NCI-H524 treated with DMSO at 0.1 percent for 48 hours (cell line): Measurements from ENCODE around the gene KCNS1.

Experiments used
- DNase-seq: peaks from one replicate; lab custom pipeline; 2025; lab: John Stamatoyannopoulos, UW

The KCNS1 gene

GRCh38 chr20:45049438-45049837 is 51.5 kb downstream of the KCNS1 start:
- DNase-seq, result no peak

GRCh38 chr20:45047581-45048119 is 53.3 kb downstream of the KCNS1 start:
- DNase-seq, result no peak

- DNase-seq, result no peak
Measured at GRCh38 chr20:45044601-45045000, 56.3 kb downstream of the KCNS1 start.

DNA sequence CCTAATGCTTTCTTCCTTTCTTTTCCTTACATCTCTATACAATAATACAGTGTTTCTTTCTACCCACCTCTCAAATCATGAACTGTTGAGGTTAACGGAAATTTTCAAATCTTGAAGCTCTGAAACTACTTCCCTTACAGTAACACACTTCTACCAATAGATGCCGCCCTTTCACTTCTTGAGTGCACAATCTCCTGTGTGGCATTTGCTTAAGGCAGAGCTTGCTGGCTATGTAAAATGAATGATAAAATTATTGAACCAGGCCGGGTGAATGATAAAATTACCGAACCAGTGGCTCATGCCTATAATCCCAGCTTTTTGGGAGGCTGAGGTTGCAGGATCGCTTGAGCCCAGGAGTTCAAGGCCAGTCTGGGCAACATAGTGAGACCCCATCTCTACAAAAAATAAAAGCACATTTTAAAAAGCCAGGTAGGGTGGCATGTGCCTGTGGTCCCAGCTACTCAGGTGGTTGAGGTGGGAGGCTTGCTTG is 56.8 kb downstream of the KCNS1 start:
- DNase-seq, result no peak

- DNase-seq, result no peak
Measured at GRCh38 chr20:45042978-45043377, 57.9 kb downstream of the KCNS1 start.
